HG03139 (cell line): ENCODE measurements around the gene MANBA.
"Not testable (repeated sequence)": the region's sequence is repeated elsewhere in the genome, so short reads cannot be mapped to it uniquely, and the experiment has no call there.

ENCODE experiments used
- ATAC-seq: cut with Tn5 transposase; IDR thresholded peaks from one replicate; pipeline ENCODE4 v1.9.1; 2021; ENCODE audit not compliant: unreplicated experiment

MANBA gene

GRCh38 chr4:102625232-102625930 is 135.4 kb downstream of the MANBA start:
- peak; percentile 95 for ATAC-seq

DNA sequence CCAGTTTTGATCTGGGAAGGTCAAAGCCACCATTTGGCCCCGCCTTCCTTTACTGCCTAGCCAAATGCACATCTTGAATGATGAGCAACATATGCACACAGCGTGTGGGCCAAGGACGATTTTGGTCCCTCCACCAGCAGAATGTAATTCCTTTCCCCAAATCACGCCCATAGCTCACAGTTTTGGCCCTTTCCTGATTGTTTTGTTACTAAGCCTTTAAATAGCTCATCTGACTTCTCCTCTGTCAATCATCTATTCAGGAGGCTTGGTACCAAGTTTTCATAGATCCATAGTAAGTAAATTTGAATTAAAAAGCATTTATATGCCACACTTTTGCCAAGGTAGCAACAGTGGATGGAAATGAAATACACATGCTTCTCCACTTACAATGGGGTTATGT is 136.3 kb downstream of the MANBA start:
- ATAC-seq = no peak

- ATAC-seq = no peak
Measured at GRCh38 chr4:102623622-102624021, 137.1 kb downstream of the MANBA start.

DNA sequence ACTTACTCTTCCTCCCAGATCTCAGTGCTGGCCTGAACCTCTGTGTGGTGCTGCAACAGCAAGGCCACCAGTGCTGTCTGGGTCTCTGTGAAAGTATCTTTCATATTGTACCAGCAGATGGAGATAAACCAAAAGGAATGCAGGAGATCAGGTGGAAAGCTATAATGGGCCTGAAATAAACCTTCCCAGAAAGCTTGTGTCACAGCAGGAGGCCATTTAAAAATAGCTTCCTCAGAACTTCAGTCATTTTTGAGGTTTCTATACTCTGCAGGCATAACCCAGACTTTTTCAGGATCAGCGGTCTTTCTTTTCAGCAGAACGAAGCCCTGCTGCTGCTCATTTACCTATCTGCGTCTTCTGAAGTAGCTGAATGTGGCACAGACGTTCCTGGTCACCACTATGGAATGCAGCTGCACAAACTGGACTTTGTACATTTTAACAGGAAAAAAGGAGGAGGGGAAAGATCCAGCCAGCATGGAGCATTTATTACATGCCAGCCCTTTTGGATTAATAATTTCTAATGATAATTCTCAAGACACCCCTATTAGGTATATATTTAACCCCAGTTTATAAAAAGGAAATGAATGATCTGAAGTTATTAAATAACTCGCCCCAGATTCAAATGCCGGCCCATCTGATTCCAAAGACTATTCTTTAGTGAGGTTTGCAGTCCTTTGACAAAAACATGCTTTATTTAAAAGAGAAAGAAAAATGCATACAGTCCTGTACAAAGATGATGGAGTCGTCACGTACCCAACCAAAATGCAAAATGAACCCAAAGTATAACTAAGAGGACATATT is 139.9 kb downstream of the MANBA start:
- ATAC-seq = no peak

DNA sequence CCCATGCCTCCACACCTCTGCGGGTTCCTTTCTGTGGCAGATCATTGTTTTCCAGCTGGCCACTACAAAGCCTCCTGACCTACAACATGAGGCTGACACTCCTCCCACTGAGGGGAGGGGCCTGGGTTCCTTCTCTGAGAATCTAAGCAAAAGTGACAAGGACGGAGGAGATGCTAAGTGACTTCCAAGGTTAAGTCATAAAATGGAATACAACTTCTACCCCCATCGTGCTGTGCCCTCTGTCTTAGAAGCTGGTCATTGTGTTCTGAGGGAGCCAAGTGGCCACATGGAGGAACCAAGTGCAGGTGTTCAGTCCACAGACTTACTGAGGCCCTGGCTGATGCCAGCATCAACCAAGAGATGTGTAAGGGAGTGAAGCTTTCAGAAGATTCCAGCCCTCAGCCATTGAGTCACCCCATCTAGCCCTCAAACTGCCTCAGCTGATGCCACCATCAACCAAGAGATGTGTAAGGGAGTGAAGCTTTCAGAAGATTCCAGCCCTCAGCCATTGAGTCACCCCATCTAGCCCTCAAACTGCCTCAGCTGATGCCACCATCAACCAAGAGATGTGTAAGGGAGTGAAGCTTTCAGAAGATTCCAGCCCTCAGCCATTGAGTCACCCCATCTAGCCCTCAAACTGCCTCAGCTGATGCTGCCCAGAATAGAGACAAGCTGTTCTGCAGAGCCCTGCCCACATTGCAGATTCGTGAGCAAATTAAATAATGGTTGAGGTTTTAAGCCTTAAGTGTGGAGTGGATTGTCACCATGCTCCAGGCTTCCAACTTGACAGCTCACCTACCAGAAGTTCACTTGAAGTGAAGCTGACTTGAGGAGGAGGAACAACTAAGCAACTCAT is 140.8 kb downstream of the MANBA start:
- ATAC-seq = not testable (repeated sequence)

DNA sequence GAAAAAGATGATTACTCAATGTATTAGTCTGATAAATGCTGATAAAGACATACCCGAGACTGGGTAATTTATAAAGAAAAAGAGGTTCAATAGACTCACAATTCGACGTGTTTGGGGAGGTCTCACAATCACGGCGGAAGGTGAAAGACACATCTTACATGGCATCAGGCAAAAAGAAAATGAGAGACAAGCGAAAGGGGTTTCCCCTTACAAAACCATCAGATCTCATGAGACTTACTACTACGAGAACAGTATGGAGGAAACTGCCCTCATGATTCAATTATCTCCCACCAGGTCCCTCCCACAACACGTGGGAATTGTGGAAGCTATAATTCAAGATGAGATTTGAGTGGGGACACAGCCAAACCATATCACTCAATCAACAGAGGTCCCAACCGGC is 141.7 kb downstream of the MANBA start:
- not testable (repeated sequence) for ATAC-seq

GRCh38 chr4:102616636-102617035 is 144.1 kb downstream of the MANBA start:
- no peak for ATAC-seq

- no peak for ATAC-seq
Measured at GRCh38 chr4:102614801-102615200, 146.0 kb downstream of the MANBA start.

DNA sequence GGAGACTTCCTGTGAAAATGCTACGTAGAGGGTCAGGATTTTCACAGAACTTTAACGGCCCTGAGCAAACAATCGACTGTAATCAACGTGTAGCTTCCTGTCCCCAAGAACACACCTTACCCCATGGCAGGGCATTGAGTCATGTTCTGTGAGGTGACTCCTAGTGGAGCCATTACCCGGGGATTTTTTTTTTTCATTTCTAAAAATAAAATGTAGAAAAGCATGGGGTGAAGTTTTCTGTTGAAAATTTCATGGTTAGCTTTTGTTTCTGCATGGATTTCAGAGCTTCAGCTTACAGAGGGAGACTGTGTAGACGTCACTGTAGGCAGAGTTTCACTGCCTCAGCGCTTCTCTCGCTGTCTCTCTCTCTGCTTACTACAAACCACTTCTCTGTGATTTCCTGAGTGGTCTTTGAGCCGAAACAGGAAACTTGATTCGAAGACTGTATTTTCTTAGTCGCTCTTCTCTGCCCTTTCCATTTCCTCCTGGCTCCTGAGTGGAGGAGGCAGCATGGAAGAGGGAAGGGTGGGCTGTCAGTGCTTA is 147.9 kb downstream of the MANBA start:
- no peak for ATAC-seq

- no peak for ATAC-seq
Measured at GRCh38 chr4:102612210-102612609, 148.6 kb downstream of the MANBA start.

DNA sequence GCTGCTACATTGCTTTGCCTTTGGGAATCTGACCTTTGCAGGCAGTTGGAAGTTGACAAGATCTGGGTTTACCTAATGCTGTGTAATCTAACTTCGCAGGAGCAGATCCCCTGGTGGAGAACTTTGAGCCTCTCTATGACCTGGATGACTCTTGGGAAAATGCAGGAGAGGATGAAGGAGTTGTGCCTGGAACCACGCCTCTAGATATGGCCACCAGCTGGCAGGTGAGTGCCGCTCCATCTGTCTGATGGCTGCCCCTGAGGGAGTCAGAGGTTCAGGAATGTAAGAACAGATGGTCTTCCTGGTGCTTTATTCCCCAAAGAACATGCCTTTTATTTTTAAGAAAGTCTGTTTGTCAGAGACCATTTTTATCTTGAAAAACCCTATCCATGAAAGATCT is 150.3 kb downstream of the MANBA start:
- ATAC-seq = no peak

DNA sequence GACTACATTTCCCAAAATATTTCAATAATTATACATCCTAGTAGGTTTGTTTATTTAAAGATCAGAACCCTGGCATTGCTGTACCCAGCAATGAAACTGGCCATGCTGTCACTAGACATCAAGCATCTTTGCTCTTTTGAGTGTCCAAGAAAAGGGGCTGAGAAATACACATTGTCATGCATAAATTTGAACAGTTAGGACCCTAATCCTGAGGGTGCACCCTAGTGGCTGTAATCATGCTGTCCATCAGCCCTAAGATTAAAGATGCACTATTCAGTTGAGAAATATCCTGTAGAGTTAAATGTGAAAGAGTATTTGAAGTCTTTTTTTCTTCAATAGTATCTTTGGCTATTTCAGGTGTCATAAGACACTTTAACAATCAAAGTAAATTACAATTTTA is 150.8 kb downstream of the MANBA start:
- ATAC-seq = no peak

DNA sequence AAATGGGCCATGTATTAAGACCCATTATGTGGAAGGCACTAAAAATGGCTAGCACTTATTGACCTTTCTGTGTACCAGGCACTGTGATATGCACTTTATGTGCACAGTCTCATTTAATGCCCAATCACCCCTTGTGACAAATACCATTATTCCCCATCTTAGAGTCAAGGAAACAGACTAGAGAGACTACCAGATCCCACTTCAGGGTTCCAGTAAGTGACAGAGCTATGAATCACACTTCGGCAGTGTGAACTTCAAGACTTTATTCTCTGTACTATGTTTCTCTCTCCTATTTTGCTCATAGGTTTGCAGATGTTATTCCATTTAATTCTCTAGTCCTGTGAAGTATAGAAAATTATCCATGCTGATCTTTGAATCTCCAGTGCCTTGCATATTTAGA is 152.6 kb downstream of the MANBA start:
- no peak for ATAC-seq

- no peak for ATAC-seq
Measured at GRCh38 chr4:102606846-102607450, 153.8 kb downstream of the MANBA start.

DNA sequence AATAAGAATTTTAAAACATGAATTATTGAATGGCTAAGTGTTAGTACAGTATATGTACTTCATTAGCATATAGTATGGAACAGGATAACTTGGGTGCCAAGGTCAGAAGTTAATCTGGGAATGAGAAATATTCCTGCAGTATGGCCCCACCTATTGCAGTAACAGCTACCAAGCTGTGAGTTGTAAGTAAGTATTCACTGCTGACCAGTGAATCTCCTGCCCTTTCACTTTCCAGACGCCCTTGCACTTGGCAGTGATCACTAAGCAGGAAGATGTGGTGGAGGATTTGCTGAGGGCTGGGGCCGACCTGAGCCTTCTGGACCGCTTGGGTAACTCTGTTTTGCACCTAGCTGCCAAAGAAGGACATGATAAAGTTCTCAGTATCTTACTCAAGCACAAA is 154.5 kb downstream of the MANBA start:
- ATAC-seq = no peak

- no peak for ATAC-seq
Measured at GRCh38 chr4:102604222-102604940, 156.4 kb downstream of the MANBA start.

DNA sequence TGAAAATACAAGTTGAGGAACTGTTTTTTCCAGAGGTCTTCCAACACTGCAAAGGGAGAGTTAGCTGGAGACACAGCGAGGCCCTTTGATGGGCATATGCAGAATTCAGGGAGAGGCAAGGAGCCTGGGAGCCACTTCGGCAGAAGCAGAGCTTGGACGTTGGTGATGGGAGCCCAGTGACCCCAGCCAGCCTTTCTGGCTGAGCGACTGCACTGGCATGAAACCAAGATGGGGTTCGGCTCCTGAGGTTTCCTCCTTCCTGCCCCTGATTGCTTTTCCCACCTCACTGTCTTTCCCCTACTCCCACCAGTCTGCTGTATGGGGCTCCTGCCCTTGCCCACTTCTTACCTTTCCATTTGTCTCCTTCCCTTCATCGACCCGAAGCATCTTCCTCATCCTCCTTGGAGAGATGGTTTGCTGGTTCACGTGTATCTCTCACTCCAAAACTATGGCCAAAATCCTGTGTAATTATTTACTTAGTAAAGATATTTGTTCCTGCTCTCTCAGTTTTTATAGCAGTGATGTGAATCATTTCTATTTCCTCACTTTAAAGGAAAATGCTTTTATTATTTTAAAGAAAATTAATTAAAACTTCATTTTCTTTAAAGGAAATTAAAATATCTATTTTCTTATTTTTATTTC is 159.1 kb downstream of the MANBA start:
- no peak for ATAC-seq

DNA sequence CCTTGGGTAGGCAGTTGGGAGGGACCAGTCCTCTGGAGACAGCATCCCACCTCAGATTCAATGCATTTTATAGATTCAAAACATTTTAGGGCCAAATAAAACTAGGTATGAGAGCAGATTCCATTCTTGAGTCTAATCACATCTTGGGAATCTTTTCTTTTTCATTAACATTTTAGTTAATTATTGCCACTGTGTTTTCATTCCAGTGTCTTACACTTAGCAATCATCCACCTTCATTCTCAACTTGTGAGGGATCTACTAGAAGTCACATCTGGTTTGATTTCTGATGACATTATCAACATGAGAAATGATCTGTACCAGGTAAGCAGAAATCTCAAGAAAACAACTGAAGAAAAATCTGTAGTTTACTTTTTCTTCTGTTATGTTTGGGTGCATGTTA is 160.1 kb downstream of the MANBA start:
- ATAC-seq = no peak

DNA sequence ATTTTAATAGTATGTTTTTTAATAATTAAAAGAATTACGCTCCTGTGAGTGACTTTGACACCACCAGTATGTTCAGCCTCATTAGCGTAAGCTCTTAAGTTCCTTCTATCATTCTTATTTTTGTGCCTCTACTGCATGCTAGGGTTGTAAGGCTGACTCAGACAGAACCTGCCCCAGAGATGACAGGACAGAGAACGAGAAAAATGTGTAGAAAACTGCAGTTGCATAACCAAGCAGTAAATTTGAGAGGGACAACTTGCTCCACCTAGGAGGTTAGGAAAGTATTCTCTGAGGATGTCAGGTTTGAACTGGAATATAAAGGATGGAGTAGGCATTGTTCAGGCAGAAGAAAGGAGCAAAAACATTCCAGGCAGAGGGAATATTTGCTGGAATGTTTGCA is 160.9 kb downstream of the MANBA start:
- ATAC-seq = no peak

DNA sequence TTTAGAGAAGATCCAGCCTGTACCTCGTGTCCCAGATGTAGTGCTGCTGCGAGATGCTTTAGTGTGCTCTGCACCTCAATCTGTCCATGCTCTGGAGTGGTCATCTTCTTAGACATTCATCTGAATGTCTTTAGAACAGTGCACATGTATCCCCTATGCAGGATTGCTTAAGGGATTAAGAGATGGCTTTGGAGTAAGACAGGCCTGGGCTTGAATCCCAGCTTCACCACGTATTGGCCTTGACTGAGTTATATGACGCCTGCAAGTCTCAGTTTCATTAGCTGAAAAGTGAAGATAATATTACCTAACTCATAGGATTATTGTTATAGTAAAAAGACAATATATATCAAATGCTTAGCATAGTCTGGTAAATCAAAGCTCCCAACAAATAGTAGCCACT is 161.3 kb downstream of the MANBA start:
- ATAC-seq = no peak
